ENCODE measurements around the gene MYL9.
"Not testable (repeated sequence)": the region's sequence is repeated elsewhere in the genome, so short reads cannot be mapped to it uniquely, and the experiment has no call there.

The MYL9 gene

GRCh38 chr20:36548704-36549627 lies 7.6 kb downstream of the MYL9 start:
- no peak for DNase-seq (ENCODE audit: low read depth in 2 of 2)

DNA sequence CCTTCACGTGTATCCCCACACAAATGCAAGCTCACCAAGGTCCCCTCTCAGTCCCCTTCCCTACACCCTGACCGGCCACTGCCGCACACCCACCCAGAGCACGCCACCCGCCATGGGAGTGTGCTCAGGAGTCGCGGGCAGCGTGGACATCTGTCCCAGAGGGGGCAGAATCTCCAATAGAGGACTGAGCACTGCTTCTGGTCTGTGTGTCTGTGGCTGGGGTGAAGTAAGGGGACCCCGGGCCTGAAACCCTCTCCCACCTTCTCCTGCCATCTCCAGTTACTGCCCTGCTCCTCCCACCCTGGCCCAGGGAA lies 8.3 kb downstream of the MYL9 start:
- no peak for DNase-seq (ENCODE audit: low read depth in 2 of 2)

DNA sequence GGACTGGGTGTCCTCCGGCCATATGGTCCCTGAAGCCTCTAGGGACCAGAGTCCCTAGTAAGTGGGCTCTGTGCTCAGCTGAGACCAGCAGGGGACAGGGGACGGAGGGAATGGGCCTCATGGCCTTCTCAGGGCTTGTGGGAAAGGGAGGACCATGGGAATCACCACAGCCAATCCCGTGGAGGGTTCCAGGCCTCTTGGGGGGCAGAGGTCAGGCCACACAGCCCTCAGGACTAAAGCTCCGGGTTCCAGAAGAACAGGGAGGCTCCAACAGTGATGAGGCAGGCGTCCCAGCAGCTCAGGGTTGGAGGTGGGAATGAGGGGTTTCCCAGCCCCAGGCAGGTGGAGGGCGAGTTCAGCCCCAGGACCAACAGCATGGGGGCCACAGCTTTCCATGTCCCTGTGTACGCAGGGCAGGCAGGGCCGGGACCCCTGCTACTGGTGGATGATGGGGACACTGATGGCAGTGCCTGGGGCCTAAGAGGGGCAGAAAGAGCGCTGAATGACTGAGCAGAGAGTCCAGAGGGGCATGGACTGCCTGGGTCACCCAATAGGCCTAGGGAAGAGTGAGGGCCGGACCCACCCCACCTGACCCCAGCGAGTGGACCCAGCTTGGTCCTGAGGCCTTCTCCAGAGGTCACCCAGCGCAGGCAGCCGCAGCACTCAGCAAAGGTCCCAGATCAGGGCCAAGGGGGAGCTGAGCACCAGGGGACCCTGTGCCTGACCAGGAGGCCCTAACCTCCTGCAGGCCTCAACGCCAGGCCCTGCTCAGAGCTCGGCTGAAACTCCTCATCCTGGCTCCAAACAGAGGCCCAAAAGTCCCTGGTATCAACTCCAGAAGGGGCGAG lies 8.8 kb downstream of the MYL9 start:
- DNase-seq (ENCODE audit: low read depth in 2 of 2): no peak

DNA sequence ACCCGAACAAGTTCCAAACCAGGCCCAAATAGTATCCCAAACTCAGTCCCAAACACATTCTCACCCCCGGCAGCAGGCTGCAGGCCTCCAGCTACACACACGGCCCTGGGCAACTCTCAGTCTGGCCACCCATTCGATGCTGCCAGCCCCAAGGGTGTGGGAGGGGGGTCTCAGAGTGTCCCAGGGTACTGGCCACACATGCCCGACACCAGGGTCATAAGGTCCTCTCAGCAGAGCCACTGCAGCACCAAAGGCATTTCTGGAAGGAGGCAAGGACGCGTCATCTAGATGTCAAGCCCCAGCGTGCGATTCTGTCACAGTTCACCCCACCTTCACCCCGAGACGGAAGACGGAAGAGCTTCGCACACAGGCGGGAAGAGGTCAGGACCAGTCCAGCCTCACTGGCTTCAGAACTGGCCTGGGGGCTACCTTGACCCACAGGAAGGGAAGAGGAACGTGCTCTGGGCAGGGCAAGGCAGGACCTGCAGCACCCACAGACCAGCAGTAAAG lies 9.5 kb downstream of the MYL9 start:
- DNase-seq (ENCODE audit: low read depth in 2 of 2): no peak

DNA sequence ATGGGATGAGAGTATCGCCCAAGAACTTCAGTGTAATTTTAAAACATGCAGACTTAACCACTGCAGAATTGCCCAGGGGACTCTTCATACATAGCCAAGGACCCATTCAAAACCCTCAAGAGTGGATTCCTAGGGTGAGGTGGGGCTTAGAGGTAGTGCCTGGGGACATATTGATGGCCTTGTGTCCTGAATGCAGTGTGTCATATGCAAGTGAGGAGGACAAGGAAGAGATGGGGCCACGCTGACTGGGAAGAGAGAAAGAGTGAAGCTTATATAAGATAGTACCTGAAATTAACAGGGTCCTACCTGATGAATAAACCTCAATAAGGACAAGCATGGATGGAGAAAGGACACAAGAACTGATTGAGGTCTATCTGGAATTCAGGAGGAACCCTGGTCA lies 13.9 kb downstream of the MYL9 start:
- DNase-seq (ENCODE audit: low read depth in 2 of 2): no peak

DNA sequence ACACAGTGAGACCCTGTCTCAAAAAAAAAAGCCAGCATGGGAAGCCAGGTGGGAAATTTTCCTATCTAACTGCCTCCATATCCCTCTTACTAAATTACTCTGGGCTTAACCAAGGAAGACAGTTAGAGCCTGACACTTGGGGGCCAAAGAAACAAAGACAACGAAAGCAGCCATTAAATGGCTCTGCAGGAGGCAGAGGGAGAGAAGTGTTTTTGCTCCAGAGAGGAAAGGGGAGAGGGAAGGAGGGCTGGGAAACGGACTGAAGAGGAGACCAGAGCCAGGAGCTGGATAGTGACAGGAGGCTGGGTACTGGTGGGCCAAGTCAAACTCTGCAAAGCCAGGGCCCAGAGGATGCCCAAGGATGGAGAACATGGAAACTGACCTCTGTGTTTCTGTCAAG lies 21.4 kb downstream of the MYL9 start:
- no peak for DNase-seq (ENCODE audit: low read depth in 2 of 2)

GRCh38 chr20:36563374-36563773 lies 22.1 kb downstream of the MYL9 start:
- DNase-seq (ENCODE audit: low read depth in 2 of 2): no peak

- DNase-seq (ENCODE audit: low read depth in 2 of 2): not testable (repeated sequence)
Measured at GRCh38 chr20:36564078-36564725, 22.9 kb downstream of the MYL9 start.

DNA sequence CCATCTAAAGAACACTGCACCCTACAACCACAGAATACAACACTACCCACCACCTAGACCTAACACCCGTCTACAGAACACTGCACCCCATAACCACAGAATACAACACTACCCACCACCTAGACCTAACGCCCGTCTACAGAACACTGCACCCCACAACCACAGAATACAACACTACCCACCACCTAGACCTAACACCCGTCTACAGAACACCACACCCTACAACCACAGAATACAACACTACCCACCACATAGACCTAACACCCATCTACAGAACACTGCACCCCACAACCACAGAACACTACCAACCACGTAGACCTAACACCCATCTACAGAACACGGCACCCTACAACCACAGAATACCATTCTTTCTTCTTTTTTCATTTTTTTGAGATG lies 23.4 kb downstream of the MYL9 start:
- DNase-seq (ENCODE audit: low read depth in 2 of 2): not testable (repeated sequence)

- no peak for DNase-seq (ENCODE audit: low read depth in 2 of 2)
Measured at GRCh38 chr20:36565520-36565919, 24.2 kb downstream of the MYL9 start.

- no peak for DNase-seq (ENCODE audit: low read depth in 2 of 2)
Measured at GRCh38 chr20:36569847-36570429, 28.6 kb downstream of the MYL9 start.

- DNase-seq (ENCODE audit: low read depth in 2 of 2): no peak
Measured at GRCh38 chr20:36571564-36572504, 30.5 kb downstream of the MYL9 start.

- DNase-seq (ENCODE audit: low read depth in 2 of 2): peak; percentile 46 to 47
Measured at GRCh38 chr20:36572701-36573102, 31.4 kb downstream of the MYL9 start.

- DNase-seq (ENCODE audit: low read depth in 2 of 2): peak; percentile 85 to 86
Measured at GRCh38 chr20:36573103-36573797, 31.9 kb downstream of the MYL9 start, which contains the start of gene TGIF2. TSS of gene TGIF2 (plus strand) at chr20:36573597. CDS start at chr20:36578775, 5,178 bp downstream.

DNA sequence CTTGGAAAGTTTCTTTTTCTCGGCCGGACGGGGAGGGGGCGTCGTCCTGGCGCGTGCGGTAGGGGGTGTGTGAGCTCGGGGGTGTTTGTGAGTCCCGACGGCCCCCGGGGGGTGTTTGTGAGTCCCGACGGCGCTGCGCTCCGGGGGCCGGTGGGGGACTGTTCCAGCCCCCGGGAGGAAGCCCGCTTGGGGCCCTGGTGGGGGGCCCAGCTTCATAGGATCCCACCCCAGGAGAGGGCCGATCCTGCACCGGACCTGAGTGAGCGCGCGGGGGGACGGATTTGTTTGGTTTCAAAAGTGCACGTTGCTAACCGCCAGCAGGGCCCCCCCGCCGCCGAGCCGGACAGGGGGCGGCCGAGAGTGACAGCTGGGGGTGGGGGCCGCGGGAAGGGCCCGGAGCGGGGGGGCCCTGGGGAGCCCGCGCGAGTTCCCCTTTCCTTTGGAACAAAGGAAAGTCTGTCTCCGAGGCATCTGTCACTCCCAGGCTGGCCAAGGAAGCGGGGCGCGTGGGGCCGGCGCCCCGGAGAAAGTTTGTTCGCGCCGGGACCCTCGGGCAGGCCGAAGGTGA lies 32.6 kb downstream of the MYL9 start:
- peak in 1 of 2 donors; percentile 15 for DNase-seq (ENCODE audit: low read depth in 2 of 2)

DNA sequence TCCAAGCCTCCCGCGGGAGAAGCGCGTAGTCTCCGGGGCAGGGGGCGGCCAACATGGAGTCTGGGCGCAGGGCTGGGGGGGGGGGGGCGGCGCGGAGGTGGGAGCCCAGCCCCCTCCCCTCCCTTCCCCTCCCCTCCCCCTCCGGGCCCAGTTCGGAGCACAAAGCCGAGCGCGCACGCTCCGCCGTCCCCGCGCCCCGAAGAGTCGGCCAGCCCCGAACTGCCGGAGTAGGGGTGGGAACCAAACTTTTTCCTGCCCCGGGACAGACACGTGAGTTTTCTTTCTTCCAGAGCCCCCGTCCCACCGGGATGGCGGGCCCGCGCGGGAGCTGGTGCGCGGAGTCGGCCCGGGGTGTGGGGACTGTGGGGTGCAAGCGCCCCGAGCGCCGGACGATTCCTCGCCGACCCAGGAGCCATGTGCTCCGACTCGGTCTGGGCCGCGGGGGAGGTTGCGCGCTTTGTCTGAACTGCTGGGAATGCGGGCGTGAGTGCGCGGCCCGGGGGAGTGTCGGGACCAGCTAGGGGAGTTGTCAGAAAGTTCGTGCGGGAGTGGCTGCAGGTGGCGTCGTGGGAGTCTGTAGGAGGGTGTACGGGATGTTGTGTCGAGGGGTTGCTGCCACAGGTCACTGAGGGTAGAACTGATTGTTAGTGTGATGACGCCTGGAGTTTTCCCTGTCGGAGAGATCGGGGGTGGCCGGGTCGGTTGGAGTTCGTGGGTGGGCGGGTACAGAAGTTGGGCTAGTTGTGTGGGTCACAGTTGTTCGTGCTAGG lies 33.2 kb downstream of the MYL9 start:
- DNase-seq (ENCODE audit: low read depth in 2 of 2): peak in 1 of 2 donors; percentile 11

GRCh38 chr20:36576081-36576445 lies 34.7 kb downstream of the MYL9 start:
- no peak for DNase-seq (ENCODE audit: low read depth in 2 of 2)

DNA sequence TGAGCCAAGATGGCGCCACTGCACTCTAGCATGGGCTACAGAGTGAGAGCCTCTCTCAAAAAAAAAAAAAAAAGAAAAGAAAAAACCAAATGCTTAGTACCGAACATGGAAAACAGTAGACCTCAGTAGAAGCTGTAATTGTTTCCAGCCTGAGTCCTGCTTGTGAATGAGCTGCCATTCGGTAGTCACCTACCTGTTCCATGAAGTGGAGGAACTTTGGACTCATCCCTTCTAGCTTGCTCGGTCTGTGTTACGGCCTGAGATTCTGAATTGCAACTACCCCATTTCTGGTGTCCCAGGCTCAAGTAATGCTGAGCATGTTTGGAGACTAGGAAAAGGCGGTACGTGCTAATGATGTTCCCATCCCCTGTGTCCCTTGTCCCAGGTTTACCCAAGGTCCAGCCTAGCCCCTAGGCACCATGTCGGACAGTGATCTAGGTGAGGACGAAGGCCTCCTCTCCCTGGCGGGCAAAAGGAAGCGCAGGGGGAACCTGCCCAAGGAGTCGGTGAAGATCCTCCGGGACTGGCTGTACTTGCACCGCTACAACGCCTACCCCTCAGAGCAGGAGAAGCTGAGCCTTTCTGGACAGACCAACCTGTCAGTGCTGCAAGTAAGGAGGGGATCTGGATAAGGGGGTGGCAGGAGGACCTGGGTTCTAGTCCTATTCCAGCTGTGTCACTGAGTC lies 37.2 kb downstream of the MYL9 start:
- no peak for DNase-seq (ENCODE audit: low read depth in 2 of 2)

Measured in stimulated activated CD8-positive, alpha-beta memory T cell treated with anti-CD3 and anti-CD28 coated beads, Interleukin-2, amount 100 ng/mL, for 1 hour (primary cell).